HEK293 (cell line): ENCODE results near the gene MSTO1.
A peak's percentile ranks its signal among the peaks of the same experiment; 100 is the strongest.

ENCODE experiments used
- BCL11A ChIP-seq: fragments of 450-650 bp; formaldehyde crosslinking; IDR thresholded peaks from 2 replicates; pipeline ENCODE4 v1.5.1; 2016; ENCODE audit warnings: low read depth, missing biosample characterization, missing genetic modification characterization
- EGR2 ChIP-seq: fragments of 450-650 bp; formaldehyde crosslinking; IDR thresholded peaks from 2 replicates; pipeline ENCODE4 v1.5.1; 2016; ENCODE audit warnings: low read depth, missing biosample characterization, missing genetic modification characterization
- FEZF1 ChIP-seq: fragments of 450-650 bp; formaldehyde crosslinking; IDR thresholded peaks from 2 replicates; pipeline ENCODE4 v1.5.1; 2016; ENCODE audit warnings: missing biosample characterization, missing genetic modification characterization
- GLI4 ChIP-seq: fragments of 450-650 bp; formaldehyde crosslinking; IDR thresholded peaks from 2 replicates; pipeline ENCODE4 v1.5.1; 2016; ENCODE audit warnings: missing biosample characterization, missing genetic modification characterization
- HOXA7 ChIP-seq: sonication (generic); formaldehyde crosslinking; IDR thresholded peaks from 2 replicates; pipeline ENCODE4 v1.8.1; 2022; ENCODE audit warnings: missing genetic modification reagents, borderline replicate concordance
- KLF7 ChIP-seq: fragments of 450-650 bp; formaldehyde crosslinking; IDR thresholded peaks from 2 replicates; pipeline ENCODE4 v1.5.1; 2016; ENCODE audit warnings: missing biosample characterization, missing genetic modification characterization, borderline replicate concordance
- KLF9 ChIP-seq: fragments of 450-650 bp; formaldehyde crosslinking; IDR thresholded peaks from 2 replicates; pipeline ENCODE4 v1.5.1; 2016; ENCODE audit warnings: missing biosample characterization, missing genetic modification characterization, low read depth
- REPIN1 ChIP-seq: fragments of 450-650 bp; formaldehyde crosslinking; IDR thresholded peaks from 2 replicates; pipeline ENCODE4 v1.5.1; 2017; ENCODE audit warnings: missing biosample characterization, missing genetic modification characterization, low read depth
- SP3 ChIP-seq: fragments of 450-650 bp; formaldehyde crosslinking; IDR thresholded peaks from 2 replicates; pipeline ENCODE4 v1.5.1; 2016; ENCODE audit warnings: missing biosample characterization, missing genetic modification characterization
- YY1 ChIP-seq: fragments of 450-650 bp; formaldehyde crosslinking; IDR thresholded peaks from 2 replicates; pipeline ENCODE4 v1.5.1; 2018; ENCODE audit warnings: missing biosample characterization, missing genetic modification characterization
- ZBTB20 ChIP-seq: fragments of 450-650 bp; formaldehyde crosslinking; IDR thresholded peaks from 2 replicates; pipeline ENCODE4 v1.5.1; 2016; ENCODE audit warnings: missing biosample characterization, missing genetic modification characterization
- ZBTB21 ChIP-seq: fragments of 450-650 bp; formaldehyde crosslinking; IDR thresholded peaks from 2 replicates; pipeline ENCODE4 v1.5.1; 2017; ENCODE audit warnings: missing biosample characterization, missing genetic modification characterization
- ZFP3 ChIP-seq: fragments of 450-650 bp; formaldehyde crosslinking; IDR thresholded peaks from 2 replicates; pipeline ENCODE4 v1.5.1; 2016; ENCODE audit warnings: low read depth, missing biosample characterization, missing genetic modification characterization
- ZNF140 ChIP-seq: fragments of 450-650 bp; formaldehyde crosslinking; IDR thresholded peaks from 2 replicates; pipeline ENCODE4 v1.5.1; 2016; ENCODE audit warnings: missing biosample characterization, missing genetic modification characterization
- ZNF16 ChIP-seq: fragments of 450-650 bp; formaldehyde crosslinking; IDR thresholded peaks from 2 replicates; pipeline ENCODE4 v1.5.1; 2016; ENCODE audit warnings: low read depth, missing biosample characterization, missing genetic modification characterization
- ZNF169 ChIP-seq: fragments of 450-650 bp; formaldehyde crosslinking; IDR thresholded peaks from 2 replicates; pipeline ENCODE4 v1.5.1; 2016; ENCODE audit warnings: missing biosample characterization, missing genetic modification characterization
- ZNF175 ChIP-seq: fragments of 450-650 bp; formaldehyde crosslinking; IDR thresholded peaks from 2 replicates; pipeline ENCODE4 v1.5.1; 2016; ENCODE audit warnings: missing biosample characterization, missing genetic modification characterization
- ZNF19 ChIP-seq: fragments of 450-650 bp; formaldehyde crosslinking; IDR thresholded peaks from 2 replicates; pipeline ENCODE4; 2016; ENCODE audit warnings: missing biosample characterization, missing genetic modification characterization, low read depth
- ZNF214 ChIP-seq: fragments of 450-650 bp; formaldehyde crosslinking; IDR thresholded peaks from 2 replicates; pipeline ENCODE4 v1.5.1; 2017; ENCODE audit warnings: missing biosample characterization, mild to moderate bottlenecking, missing genetic modification characterization, borderline replicate concordance
- ZNF23 ChIP-seq: fragments of 450-650 bp; formaldehyde crosslinking; IDR thresholded peaks from 2 replicates; pipeline ENCODE4 v1.5.1; 2016; ENCODE audit warnings: missing biosample characterization, missing genetic modification characterization, borderline replicate concordance
- ZNF423 ChIP-seq: fragments of 450-650 bp; formaldehyde crosslinking; IDR thresholded peaks from 2 replicates; pipeline ENCODE4 v1.5.1; 2016; ENCODE audit warnings: missing biosample characterization, missing genetic modification characterization
- ZNF473 ChIP-seq: fragments of 450-650 bp; formaldehyde crosslinking; IDR thresholded peaks from 2 replicates; pipeline ENCODE4 v1.5.1; 2017; ENCODE audit warnings: missing biosample characterization, missing genetic modification characterization
- ZNF530 ChIP-seq: fragments of 450-650 bp; formaldehyde crosslinking; IDR thresholded peaks from 2 replicates; pipeline ENCODE4 v1.5.1; 2016; ENCODE audit warnings: low read depth, missing biosample characterization, missing genetic modification characterization
- ZNF544 ChIP-seq: fragments of 450-650 bp; formaldehyde crosslinking; IDR thresholded peaks from 2 replicates; pipeline ENCODE4 v1.5.0; 2017; ENCODE audit warnings: missing biosample characterization, missing genetic modification characterization
- ZNF626 ChIP-seq: fragments of 450-650 bp; sonication (Bioruptor Pico); formaldehyde crosslinking; IDR thresholded peaks from 2 replicates; pipeline ENCODE4 v1.5.1; 2018; ENCODE audit warnings: missing biosample characterization, missing genetic modification characterization, inconsistent platforms
- ZNF677 ChIP-seq: fragments of 450-650 bp; IDR thresholded peaks from 2 replicates; pipeline ENCODE4 v1.5.0; 2018; ENCODE audit warnings: missing biosample characterization, mild to moderate bottlenecking, missing genetic modification characterization, moderate library complexity
- TF ChIP-seq, protein P1 (sequence below): fragments of 450-650 bp; formaldehyde crosslinking; IDR thresholded peaks from 2 replicates; pipeline ENCODE4 v1.5.1; 2016; ENCODE audit warnings: missing biosample characterization, missing genetic modification characterization
- TF ChIP-seq, protein P2 (sequence below): fragments of 450-650 bp; formaldehyde crosslinking; IDR thresholded peaks from 2 replicates; pipeline ENCODE4 v1.5.1; 2016; ENCODE audit warnings: missing biosample characterization, missing genetic modification characterization
- TF ChIP-seq, protein P3 (sequence below): fragments of 450-650 bp; formaldehyde crosslinking; IDR thresholded peaks from 2 replicates; pipeline ENCODE4 v1.5.1; 2016; ENCODE audit warnings: missing biosample characterization, missing genetic modification characterization
- TF ChIP-seq, protein P4 (sequence below): fragments of 450-650 bp; formaldehyde crosslinking; IDR thresholded peaks from 2 replicates; pipeline ENCODE4 v1.5.1; 2017; ENCODE audit warnings: missing biosample characterization, missing genetic modification characterization
- TF ChIP-seq, protein P5 (sequence below): fragments of 450-650 bp; formaldehyde crosslinking; IDR thresholded peaks from 2 replicates; pipeline ENCODE4 v1.5.1; 2016; ENCODE audit warnings: missing biosample characterization, missing genetic modification characterization
- TF ChIP-seq, protein P6 (sequence below): fragments of 450-650 bp; formaldehyde crosslinking; optimal IDR thresholded peaks from 2 replicates; pipeline ENCODE3; 2016; ENCODE audit warnings: missing biosample characterization, mild to moderate bottlenecking, missing genetic modification characterization
- TF ChIP-seq, protein P7 (sequence below): fragments of 450-650 bp; formaldehyde crosslinking; IDR thresholded peaks from 2 replicates; pipeline ENCODE4 v1.5.1; 2016; ENCODE audit warnings: missing biosample characterization, missing genetic modification characterization

Gene MSTO1

DNA sequence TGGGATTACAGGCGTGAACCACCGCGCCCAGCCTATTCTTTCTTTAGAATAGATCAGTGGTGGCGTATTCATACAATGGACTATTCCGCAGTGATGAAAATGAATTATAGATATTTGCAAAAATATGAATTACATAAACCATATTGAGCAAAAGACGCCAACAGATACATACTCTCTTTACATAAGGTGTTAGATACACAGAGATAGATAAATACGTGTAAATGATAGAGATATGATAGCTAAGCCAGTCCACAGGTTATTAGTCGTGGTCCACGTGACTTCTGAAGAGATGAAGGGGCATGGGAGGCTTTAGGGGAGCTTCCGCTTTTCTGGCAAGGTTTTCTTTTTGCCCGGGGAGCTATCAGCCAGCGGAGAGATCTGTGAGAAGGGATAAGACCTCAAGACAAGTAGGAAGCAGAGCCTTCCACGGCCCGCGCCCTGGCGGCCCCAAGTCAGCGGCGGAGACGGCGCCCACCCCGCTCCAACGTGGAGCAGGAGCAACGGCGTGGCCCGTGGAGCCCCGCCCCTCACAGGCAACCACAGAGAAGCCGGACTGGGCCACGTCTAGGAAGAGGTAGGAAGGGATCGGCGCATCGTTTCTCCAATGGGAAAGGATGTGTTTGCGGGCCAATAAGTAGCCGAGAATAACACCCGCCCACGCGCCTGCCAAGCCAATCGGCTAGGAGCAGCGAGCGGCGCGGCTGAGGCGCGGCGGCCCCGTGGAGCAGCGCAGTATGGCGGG lies at the start of gene MSTO1 (continued):
- no peak for TF ChIP-seq ZFP3
- TF ChIP-seq YY1 (tag by site-specific recombination): no peak
- no peak for TF ChIP-seq ZNF677 (tag by site-specific recombination)
- no peak for TF ChIP-seq ZNF214 (tag by site-specific recombination)
- no peak for TF ChIP-seq ZNF530 (tag by site-specific recombination)
- no peak for TF ChIP-seq KLF7 (tag by site-specific recombination)
- TF ChIP-seq, protein P1, sequence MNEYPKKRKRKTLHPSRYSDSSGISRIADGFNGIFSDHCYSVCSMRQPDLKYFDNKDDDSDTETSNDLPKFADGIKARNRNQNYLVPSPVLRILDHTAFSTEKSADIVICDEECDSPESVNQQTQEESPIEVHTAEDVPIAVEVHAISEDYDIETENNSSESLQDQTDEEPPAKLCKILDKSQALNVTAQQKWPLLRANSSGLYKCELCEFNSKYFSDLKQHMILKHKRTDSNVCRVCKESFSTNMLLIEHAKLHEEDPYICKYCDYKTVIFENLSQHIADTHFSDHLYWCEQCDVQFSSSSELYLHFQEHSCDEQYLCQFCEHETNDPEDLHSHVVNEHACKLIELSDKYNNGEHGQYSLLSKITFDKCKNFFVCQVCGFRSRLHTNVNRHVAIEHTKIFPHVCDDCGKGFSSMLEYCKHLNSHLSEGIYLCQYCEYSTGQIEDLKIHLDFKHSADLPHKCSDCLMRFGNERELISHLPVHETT: no peak
- TF ChIP-seq GLI4: no peak
- TF ChIP-seq, protein P2, sequence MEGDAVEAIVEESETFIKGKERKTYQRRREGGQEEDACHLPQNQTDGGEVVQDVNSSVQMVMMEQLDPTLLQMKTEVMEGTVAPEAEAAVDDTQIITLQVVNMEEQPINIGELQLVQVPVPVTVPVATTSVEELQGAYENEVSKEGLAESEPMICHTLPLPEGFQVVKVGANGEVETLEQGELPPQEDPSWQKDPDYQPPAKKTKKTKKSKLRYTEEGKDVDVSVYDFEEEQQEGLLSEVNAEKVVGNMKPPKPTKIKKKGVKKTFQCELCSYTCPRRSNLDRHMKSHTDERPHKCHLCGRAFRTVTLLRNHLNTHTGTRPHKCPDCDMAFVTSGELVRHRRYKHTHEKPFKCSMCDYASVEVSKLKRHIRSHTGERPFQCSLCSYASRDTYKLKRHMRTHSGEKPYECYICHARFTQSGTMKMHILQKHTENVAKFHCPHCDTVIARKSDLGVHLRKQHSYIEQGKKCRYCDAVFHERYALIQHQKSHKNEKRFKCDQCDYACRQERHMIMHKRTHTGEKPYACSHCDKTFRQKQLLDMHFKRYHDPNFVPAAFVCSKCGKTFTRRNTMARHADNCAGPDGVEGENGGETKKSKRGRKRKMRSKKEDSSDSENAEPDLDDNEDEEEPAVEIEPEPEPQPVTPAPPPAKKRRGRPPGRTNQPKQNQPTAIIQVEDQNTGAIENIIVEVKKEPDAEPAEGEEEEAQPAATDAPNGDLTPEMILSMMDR (tag by site-specific recombination): no peak
- TF ChIP-seq, protein P3, sequence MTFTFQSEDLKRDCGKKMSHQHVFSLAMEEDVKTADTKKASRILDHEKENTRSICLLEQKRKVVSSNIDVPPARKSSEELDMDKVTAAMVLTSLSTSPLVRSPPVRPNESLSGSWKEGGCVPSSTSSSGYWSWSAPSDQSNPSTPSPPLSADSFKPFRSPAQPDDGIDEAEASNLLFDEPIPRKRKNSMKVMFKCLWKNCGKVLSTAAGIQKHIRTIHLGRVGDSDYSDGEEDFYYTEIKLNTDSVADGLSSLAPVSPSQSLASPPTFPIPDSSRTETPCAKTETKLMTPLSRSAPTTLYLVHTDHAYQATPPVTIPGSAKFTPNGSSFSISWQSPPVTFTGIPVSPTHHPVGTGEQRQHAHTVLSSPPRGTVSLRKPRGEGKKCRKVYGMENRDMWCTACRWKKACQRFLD (tag by site-specific recombination): no peak
- no peak for TF ChIP-seq BCL11A (tag by site-specific recombination)
- TF ChIP-seq ZNF169 (tag by site-specific recombination): no peak
- TF ChIP-seq, protein P4, sequence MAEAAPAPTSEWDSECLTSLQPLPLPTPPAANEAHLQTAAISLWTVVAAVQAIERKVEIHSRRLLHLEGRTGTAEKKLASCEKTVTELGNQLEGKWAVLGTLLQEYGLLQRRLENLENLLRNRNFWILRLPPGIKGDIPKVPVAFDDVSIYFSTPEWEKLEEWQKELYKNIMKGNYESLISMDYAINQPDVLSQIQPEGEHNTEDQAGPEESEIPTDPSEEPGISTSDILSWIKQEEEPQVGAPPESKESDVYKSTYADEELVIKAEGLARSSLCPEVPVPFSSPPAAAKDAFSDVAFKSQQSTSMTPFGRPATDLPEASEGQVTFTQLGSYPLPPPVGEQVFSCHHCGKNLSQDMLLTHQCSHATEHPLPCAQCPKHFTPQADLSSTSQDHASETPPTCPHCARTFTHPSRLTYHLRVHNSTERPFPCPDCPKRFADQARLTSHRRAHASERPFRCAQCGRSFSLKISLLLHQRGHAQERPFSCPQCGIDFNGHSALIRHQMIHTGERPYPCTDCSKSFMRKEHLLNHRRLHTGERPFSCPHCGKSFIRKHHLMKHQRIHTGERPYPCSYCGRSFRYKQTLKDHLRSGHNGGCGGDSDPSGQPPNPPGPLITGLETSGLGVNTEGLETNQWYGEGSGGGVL: no peak
- no peak for TF ChIP-seq FEZF1 (tag by site-specific recombination)
- TF ChIP-seq ZNF473: no peak
- no peak for TF ChIP-seq ZNF544
- no peak for TF ChIP-seq ZNF16
- no peak for TF ChIP-seq HOXA7 (CRISPR knock-in tag)
- no peak for TF ChIP-seq ZNF626 (tag by site-specific recombination)
- TF ChIP-seq ZBTB20 (tag by site-specific recombination): peak; percentile 34; the same call in 1 of the 2 replicates
- TF ChIP-seq EGR2 (tag by site-specific recombination): peak; percentile 42; the same call in 1 of the 2 replicates
- no peak for TF ChIP-seq REPIN1 (tag by site-specific recombination)
- TF ChIP-seq, protein P5, sequence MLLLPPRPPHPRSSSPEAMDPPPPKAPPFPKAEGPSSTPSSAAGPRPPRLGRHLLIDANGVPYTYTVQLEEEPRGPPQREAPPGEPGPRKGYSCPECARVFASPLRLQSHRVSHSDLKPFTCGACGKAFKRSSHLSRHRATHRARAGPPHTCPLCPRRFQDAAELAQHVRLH (tag by site-specific recombination): no peak
- no peak for TF ChIP-seq ZNF140 (tag by site-specific recombination)
- no peak for TF ChIP-seq ZNF19
- TF ChIP-seq ZNF175 (tag by site-specific recombination): no peak
- TF ChIP-seq, protein P6, sequence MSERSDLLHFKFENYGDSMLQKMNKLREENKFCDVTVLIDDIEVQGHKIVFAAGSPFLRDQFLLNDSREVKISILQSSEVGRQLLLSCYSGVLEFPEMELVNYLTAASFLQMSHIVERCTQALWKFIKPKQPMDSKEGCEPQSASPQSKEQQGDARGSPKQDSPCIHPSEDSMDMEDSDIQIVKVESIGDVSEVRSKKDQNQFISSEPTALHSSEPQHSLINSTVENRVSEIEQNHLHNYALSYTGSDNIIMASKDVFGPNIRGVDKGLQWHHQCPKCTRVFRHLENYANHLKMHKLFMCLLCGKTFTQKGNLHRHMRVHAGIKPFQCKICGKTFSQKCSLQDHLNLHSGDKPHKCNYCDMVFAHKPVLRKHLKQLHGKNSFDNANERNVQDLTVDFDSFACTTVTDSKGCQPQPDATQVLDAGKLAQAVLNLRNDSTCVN (tag by site-specific recombination): peak; percentile 80
- TF ChIP-seq SP3 (tag by site-specific recombination): peak; percentile 63
- TF ChIP-seq KLF9: peak; percentile 82
- TF ChIP-seq ZBTB21 (tag by site-specific recombination): no peak
- TF ChIP-seq, protein P7, sequence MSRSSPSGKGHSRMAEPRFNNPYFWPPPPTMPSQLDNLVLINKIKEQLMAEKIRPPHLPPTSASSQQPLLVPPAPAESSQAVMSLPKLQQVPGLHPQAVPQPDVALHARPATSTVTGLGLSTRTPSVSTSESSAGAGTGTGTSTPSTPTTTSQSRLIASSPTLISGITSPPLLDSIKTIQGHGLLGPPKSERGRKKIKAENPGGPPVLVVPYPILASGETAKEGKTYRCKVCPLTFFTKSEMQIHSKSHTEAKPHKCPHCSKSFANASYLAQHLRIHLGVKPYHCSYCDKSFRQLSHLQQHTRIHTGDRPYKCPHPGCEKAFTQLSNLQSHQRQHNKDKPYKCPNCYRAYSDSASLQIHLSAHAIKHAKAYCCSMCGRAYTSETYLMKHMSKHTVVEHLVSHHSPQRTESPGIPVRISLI (tag by site-specific recombination): no peak
- TF ChIP-seq ZNF423: no peak
- TF ChIP-seq ZNF23 (tag by site-specific recombination): no peak
